ENCODE results near the gene ZXDC.

ZXDC gene

DNA sequence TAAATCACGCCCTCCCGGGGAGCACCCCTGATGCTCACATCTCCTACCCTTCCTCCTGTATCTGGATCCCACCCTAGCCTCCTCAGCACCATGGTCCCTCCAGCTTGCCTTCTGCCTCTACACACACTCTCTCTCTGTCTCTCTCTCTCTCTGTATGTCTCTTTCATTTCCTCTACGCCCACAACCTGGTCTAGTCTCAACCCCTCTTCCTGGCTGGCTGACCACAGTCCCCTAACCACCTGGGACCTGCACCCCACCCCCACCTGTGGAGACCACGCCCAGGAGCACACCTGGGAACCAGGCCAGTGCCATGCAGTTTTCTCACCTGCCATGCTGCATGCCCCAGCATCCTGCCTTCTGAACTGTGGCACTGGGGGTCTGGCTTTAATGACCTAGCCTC, 84.9 kb downstream of the ZXDC start:
- no peak for DNase-seq

DNA sequence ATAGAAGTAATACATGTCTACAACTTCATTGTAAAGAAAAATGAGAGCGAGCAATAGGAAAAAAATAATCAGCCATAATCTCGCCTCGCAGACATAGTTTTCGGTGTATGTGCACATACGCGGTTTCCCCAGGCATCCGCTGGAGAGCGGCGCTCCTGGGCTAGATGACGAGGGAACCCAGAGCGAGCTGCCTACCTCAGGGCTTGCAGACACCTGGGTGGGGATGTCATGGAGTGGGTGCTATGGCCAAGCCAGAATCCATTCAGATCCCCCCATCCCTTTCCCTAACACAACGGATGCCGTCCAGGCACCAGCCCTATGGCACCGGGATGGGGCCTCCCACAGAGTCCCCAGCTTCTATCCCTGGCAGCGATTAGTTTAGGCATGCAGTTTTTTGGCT, 85.5 kb downstream of the ZXDC start:
- DNase-seq = no peak

DNA sequence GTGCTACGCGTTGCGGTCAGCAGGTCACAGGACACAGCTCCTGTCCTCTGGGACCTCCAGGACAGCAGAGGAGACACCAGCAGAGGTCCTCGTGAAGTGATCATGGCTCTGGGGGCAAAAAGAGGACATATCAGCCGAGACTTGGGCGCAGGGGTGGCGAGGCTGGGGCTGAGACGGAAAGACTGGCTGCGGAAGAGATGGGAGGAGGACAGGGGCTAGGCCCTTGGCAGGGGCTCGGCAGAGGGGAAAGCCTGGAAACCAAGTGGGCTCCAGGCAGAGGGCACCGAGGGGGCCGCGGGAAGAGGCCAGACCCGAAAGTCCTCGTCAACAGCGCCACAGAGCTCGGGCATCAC, 85.9 kb downstream of the ZXDC start:
- DNase-seq = no peak

DNA sequence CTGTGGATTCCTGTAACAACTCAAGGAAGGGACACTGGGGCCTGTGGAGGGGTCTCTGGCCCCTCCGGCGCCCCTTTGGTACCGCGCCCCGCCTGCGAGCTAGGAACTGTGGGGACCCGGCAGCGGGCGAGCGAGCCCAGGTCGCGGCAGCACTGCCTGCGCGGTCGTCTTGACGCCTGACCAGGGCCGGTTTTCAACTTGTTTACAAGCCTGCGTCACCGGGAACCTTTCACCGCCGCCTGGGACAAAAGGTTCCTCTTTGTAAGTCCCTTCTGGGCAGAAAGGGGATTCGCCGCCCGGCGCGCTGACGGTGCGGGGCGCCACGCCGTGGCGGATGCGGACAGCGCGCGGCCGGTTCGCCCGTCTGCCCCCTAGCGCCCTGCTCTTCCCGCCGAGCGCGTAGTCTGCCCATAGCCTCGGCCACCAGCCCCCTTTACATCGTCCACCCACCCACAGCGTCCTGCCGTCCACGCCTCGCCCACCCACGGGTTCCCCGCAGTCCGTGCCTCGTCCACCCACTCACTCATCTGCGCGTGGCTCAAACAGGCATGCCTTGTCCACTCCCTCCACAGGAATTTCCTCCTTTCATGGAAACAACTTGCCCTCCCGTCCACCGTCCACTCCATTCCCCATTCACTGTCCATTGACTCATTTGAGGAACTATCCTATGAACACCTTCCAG, 86.4 kb downstream of the ZXDC start:
- DNase-seq = no peak
